DOHH2 (cell line): Measurements from ENCODE around the gene ZMIZ2.

Experiments used
- CTCF ChIP-seq: fragments of 200-600 bp; sonication (generic); IDR thresholded peaks from one replicate; pipeline ENCODE4 v1.5.1; 2014; ENCODE audit warnings: antibody characterized with exemption, mild to moderate bottlenecking, low read depth, low read length; ENCODE audit not compliant: poor library complexity, severe bottlenecking
- EZH2phosphoT487 ChIP-seq: fragments of 200-600 bp; sonication (generic); IDR thresholded peaks from 2 replicates; pipeline ENCODE4 v1.6.1; 2017; ENCODE audit warnings: borderline replicate concordance, mild to moderate bottlenecking, antibody characterized with exemption, low read length, moderate library complexity, mixed read lengths

DNA sequence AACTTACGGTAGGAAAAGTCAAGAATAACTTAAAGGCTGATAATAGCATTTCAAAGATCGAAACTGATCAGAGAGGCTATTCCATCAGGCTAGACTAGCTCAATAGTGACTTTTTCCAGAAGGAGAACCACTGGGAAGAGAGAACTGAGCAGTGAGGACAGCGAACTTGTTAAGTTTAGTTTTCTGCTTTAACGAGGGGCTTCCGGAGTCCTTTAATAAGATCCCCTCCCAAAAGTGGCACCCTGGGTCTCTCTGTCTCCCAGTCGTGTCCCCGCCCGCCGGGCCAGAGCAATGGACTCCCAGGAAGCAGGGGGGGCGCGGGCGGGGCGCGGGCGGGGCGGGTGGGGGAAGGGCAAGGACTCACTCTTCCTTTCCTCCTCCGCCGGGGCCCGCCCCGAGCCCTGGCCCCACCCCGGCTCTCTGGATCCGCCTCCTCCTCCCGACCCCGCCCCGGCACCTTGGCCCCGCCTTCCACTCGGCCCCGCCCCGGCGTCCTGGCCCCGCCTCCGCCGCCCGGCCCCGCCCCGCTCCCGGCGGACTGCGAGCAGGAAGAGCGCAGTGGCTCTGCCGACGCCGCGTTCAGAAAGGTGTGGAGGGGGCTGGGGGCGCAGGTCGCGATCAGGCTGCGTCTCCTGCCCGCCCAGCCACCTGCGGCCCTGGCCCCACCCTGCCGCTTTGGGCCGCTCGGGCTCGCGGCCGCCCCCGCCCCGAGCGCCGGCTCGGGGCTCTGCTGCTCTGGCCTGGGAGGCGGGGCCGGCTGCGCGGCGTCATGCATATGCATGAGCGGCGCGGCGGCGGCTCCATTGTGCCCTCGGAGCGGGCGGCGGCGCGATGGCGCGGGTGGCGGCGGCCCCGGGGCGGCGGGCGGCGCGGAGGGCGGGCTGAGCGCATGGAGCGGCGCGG, at the start of gene ZMIZ2:
- no peak for TF ChIP-seq CTCF
- TF ChIP-seq EZH2phosphoT487: no peak
